IPS DF 6.9 (cell line): ENCODE measurements around the gene C2CD4C.

ENCODE experiments used
- DNase-seq: peaks from one replicate; pipeline ENCODE4 v3.0.0-alpha.2; 2013; ENCODE audit warnings: low read depth, low spot score
- H3K27ac ChIP-seq: one replicate; pipeline ENCODE4 v1.5.1; 2013; ENCODE audit warnings: low read length, control low read depth
- H3K27me3 ChIP-seq: 2 replicates; pipeline ENCODE4 v1.6.1; 2013; ENCODE audit warnings: mild to moderate bottlenecking, low read length; ENCODE audit not compliant: control insufficient read depth, insufficient read depth
- H3K36me3 ChIP-seq: 2 replicates; pipeline ENCODE4 v1.6.1; 2013; ENCODE audit warnings: low read length; ENCODE audit not compliant: control insufficient read depth, insufficient read depth
- H3K4me1 ChIP-seq: 2 replicates; pipeline ENCODE4 v1.6.1; 2013; ENCODE audit warnings: low read length; ENCODE audit not compliant: control insufficient read depth, insufficient read depth
- H3K4me3 ChIP-seq: 2 replicates; pipeline ENCODE4 v1.5.1; 2013; ENCODE audit warnings: mild to moderate bottlenecking, low read length
- H3K9me3 ChIP-seq: 2 replicates; pipeline ENCODE4 v1.6.1; 2013; ENCODE audit warnings: low read length, inconsistent platforms; ENCODE audit not compliant: control insufficient read depth, insufficient read depth
- whole genome bisulfite sequencing: extraction: QIAGEN DNeasy Blood & Tissue Kit; methylation state at CpG from one replicate; pipeline ENCODE4 v1.1.7; 2013; ENCODE audit warnings: mixed read lengths, missing lambda C conversion rate; ENCODE audit not compliant: insufficient read length, insufficient coverage; 5-methylcytosine and 5-hydroxymethylcytosine counted together

The C2CD4C gene

GRCh38 chr19:449916-450315 is 41.0 kb upstream of the C2CD4C start:
- Histone ChIP-seq H3K27ac (no peak overlapping the region), H3K4me1 (no peaks in the 10 kb centered on the region), H3K4me3 (no peak overlapping the region), H3K27me3 (no peaks in the 10 kb centered on the region), H3K9me3 (no peaks in the 10 kb centered on the region), H3K36me3 (no peaks in the 10 kb centered on the region)
- no peak for DNase-seq
- no CpG with 5 or more reads among the region's 20 CpGs for WGBS

- H3K27me3 ChIP-seq: no peaks in the 10 kb centered on the region
- no CpG with 5 or more reads among the region's 31 CpGs for WGBS
- DNase-seq: no peak
Observed at GRCh38 chr19:447816-448560, 39.0 kb upstream of the C2CD4C start.

GRCh38 chr19:447064-447426 is 38.1 kb upstream of the C2CD4C start:
- no peak for DNase-seq
- WGBS: no CpG with 5 or more reads among the region's 24 CpGs
- Histone ChIP-seq H3K27ac (no peak overlapping the region), H3K9me3 (no peaks in the 10 kb centered on the region), H3K4me1 (no peaks in the 10 kb centered on the region), H3K27me3 (no peaks in the 10 kb centered on the region), H3K36me3 (no peaks in the 10 kb centered on the region), H3K4me3 (no peak overlapping the region)

More at GRCh38 chr19:447816-448560, 39.0 kb upstream of the C2CD4C start:
- no peak overlapping the region for H3K4me3 ChIP-seq
- H3K27ac ChIP-seq: no peak overlapping the region
- no peaks in the 10 kb centered on the region for H3K9me3 ChIP-seq
- no peaks in the 10 kb centered on the region for H3K36me3 ChIP-seq
- no peaks in the 10 kb centered on the region for H3K4me1 ChIP-seq

GRCh38 chr19:444677-445210 is 35.8 kb upstream of the C2CD4C start:
- Histone ChIP-seq H3K4me1 (0 out of 2 replicates have a peak, but pooled peaks cover 1% of the 10 kb centered on the region), H3K27ac (no peak overlapping the region), H3K4me3 (no peak overlapping the region), H3K27me3 (no peaks in the 10 kb centered on the region), H3K36me3 (no peaks in the 10 kb centered on the region), H3K9me3 (no peaks in the 10 kb centered on the region)
- no CpG with 5 or more reads among the region's 26 CpGs for WGBS
- DNase-seq: no peak

GRCh38 chr19:443005-443404 is 34.1 kb upstream of the C2CD4C start:
- Histone ChIP-seq H3K36me3 (no peaks in the 10 kb centered on the region; the same call in 1 of the 2 replicates), H3K4me3 (no peak overlapping the region), H3K27ac (no peak overlapping the region), H3K9me3 (no peaks in the 10 kb centered on the region), H3K27me3 (no peaks in the 10 kb centered on the region), H3K4me1 (peaks cover 4% of the 10 kb centered on the region)
- no peak for DNase-seq
- WGBS: no CpG with 5 or more reads among the region's 2 CpGs

GRCh38 chr19:442085-442484 is 33.1 kb upstream of the C2CD4C start:
- H3K27me3 ChIP-seq: no peaks in the 10 kb centered on the region
- 100% methylated on average over 1 of the region's 2 CpGs for WGBS
- no peak overlapping the region for H3K4me3 ChIP-seq
- H3K4me1 ChIP-seq: peaks cover 4% of the 10 kb centered on the region
- H3K9me3 ChIP-seq: no peaks in the 10 kb centered on the region
- no peak for DNase-seq
- no peak overlapping the region for H3K27ac ChIP-seq
- no peaks in the 10 kb centered on the region; the same call in 1 of the 2 replicates for H3K36me3 ChIP-seq

GRCh38 chr19:441213-441836 is 32.4 kb upstream of the C2CD4C start:
- DNase-seq: no peak
- no peaks in the 10 kb centered on the region for H3K27me3 ChIP-seq
- peaks cover 4% of the 10 kb centered on the region for H3K4me1 ChIP-seq
- no peaks in the 10 kb centered on the region; the same call in 1 of the 2 replicates for H3K36me3 ChIP-seq
- no peak overlapping the region for H3K4me3 ChIP-seq
- no peak overlapping the region for H3K27ac ChIP-seq
- no CpG with 5 or more reads among the region's 23 CpGs for WGBS
- no peaks in the 10 kb centered on the region for H3K9me3 ChIP-seq

GRCh38 chr19:440391-441212 is 31.7 kb upstream of the C2CD4C start:
- H3K4me1 ChIP-seq: peaks cover 4% of the 10 kb centered on the region
- no peaks in the 10 kb centered on the region; the same call in 1 of the 2 replicates for H3K36me3 ChIP-seq
- no peak overlapping the region for H3K27ac ChIP-seq
- no peaks in the 10 kb centered on the region for H3K9me3 ChIP-seq
- WGBS: no CpG with 5 or more reads among the region's 48 CpGs
- H3K4me3 ChIP-seq: no peak overlapping the region
- no peaks in the 10 kb centered on the region for H3K27me3 ChIP-seq
- DNase-seq: no peak

GRCh38 chr19:439167-439900 is 30.4 kb upstream of the C2CD4C start:
- no peak overlapping the region for H3K4me3 ChIP-seq
- H3K4me1 ChIP-seq: peaks cover 4% of the 10 kb centered on the region
- no peaks in the 10 kb centered on the region for H3K9me3 ChIP-seq
- WGBS: no CpG with 5 or more reads among the region's 27 CpGs
- no peak for DNase-seq
- no peak overlapping the region for H3K27ac ChIP-seq
- H3K27me3 ChIP-seq: no peaks in the 10 kb centered on the region
- H3K36me3 ChIP-seq: no peaks in the 10 kb centered on the region; the same call in 1 of the 2 replicates
